Measurements from ENCODE around the gene MEX3B. TPM values are rescaled to one million over a fixed set of nuclear protein-coding genes. Genes with fewer than 3 reads are reported as not detected.

MEX3B gene
- total and polyA plus RNA-seq, 2 donors (not counting 3 experiments of a cell fraction or from before 2014, with no cell fraction given) = 11.0 to 22.6 TPM

GRCh38 chr15:82005239-82005638 lies 40.6 kb downstream of the MEX3B start:
- no peak for TF ChIP-seq MAX (IDR thresholded peaks at IDR 0.05; ENCODE audit: insufficient read depth, insufficient read length)
- no peak for TF ChIP-seq EZH2 (IDR thresholded peaks at IDR 0.05; ENCODE audit: borderline replicate concordance, low read depth, low read length, severe bottlenecking)
- TF ChIP-seq JUN (IDR thresholded peaks at IDR 0.05; ENCODE audit: borderline replicate concordance, insufficient read depth, insufficient read length, low read depth) = no peak
- TF ChIP-seq MYC (IDR thresholded peaks at IDR 0.05; ENCODE audit: low read depth, low read length) = no peak
- no peak for TF ChIP-seq POLR2A (IDR thresholded peaks at IDR 0.05; ENCODE audit: low read depth, low read length)
- no peak for TF ChIP-seq CTCF (IDR thresholded peaks at IDR 0.05; ENCODE audit: extremely low read depth in 1 of 2, insufficient read depth in 1 of 2, low read depth in 1 of 2, low read length in 2 of 2)
- TF ChIP-seq GATA2 (IDR thresholded peaks at IDR 0.05; ENCODE audit: insufficient read depth, insufficient read length, low read depth, low read length) = no peak
- TF ChIP-seq POLR2AphosphoS5 (IDR thresholded peaks at IDR 0.05; ENCODE audit: insufficient read depth, low read depth, low read length) = no peak
- TF ChIP-seq FOS (IDR thresholded peaks at IDR 0.05; ENCODE audit: borderline replicate concordance, insufficient read depth, low read length) = no peak
- Histone ChIP-seq H3K9me3 (replicated peaks; ENCODE audit: control insufficient read depth, insufficient read depth, low read length) (no peaks in the 10 kb centered on the region), H3K4me2 (ENCODE audit: insufficient read depth, low read length) (no peak overlapping the region), H3K27me3 (ENCODE audit: control insufficient read depth in 2 of 2, insufficient read depth in 2 of 2, low read length in 2 of 2) (no peaks in the 10 kb centered on the region), H3K36me3 (ENCODE audit: control insufficient read depth in 2 of 2, extremely low read depth in 1 of 2, insufficient read depth in 2 of 2, low read length in 2 of 2) (no peaks in the 10 kb centered on the region), H4K20me1 (replicated peaks; ENCODE audit: control insufficient read depth, extremely low read depth, insufficient read depth, low read length) (no peaks in the 10 kb centered on the region), H2AFZ (ENCODE audit: low read depth, low read length) (no peak overlapping the region), H3K9ac (replicated peaks; ENCODE audit: extremely low read depth, insufficient read depth, low read length) (no peak overlapping the region), H3K79me2 (ENCODE audit: control insufficient read depth, insufficient read depth, low read length) (no peaks in the 10 kb centered on the region), H3K4me3 (replicated peaks in 1 of 3; ENCODE audit: insufficient read depth in 1 of 3, low read depth in 1 of 3, low read length in 3 of 3) (no peak overlapping the region), H3K9me1 (replicated peaks; ENCODE audit: control insufficient read depth, extremely low read depth, insufficient read depth, low read length) (no peaks in the 10 kb centered on the region), H3K27ac (ENCODE audit: insufficient read depth, low read depth, low read length) (no peak overlapping the region), H3K4me1 (ENCODE audit: control insufficient read depth, extremely low read depth, insufficient read depth, low read length) (no peaks in the 10 kb centered on the region)
- no peak for DNase-seq (ENCODE audit: low read depth, low spot score)
- intact Hi-C loops (cut with micrococcal nuclease) (no loop called here), dilution Hi-C loops (cut with MboI; ENCODE audit: extremely low pct_ligation_motif_present, low sequenced_read_pairs) (no loop called here)
- CTCF ChIA-PET = no interaction called here
- FAIRE-seq = no peak
- BruUV-seq (replicated peaks) = no TSS peak
- POLR2A ChIA-PET = no interaction called here
